Mucosa of descending colon (tissue), 3 donors: ENCODE measurements around the gene TECPR2. TPM values are rescaled to one million over a fixed set of nuclear protein-coding genes. Genes with fewer than 3 reads are reported as not detected.
"Not testable (repeated sequence)": the region's sequence is repeated elsewhere in the genome, so short reads cannot be mapped to it uniquely, and the experiment has no call there.

Experiments used
- ATAC-seq: fragments of 200-7000 bp; cut with Tn5 transposase; one replicate; pipeline ENCODE4 v1.9.1; 2020; ENCODE audit warnings: mild to moderate bottlenecking, moderate library complexity
- DNase-seq, 3 donors: peaks; one replicate each; pipeline ENCODE4 v3.0.0-alpha.2; 2020
- H3K36me3 ChIP-seq: fragments of 200-600 bp; one replicate; pipeline ENCODE4 v1.8.0; 2021; ENCODE audit warnings: low read depth, mild to moderate bottlenecking
- H3K4me1 ChIP-seq: fragments of 200-600 bp; one replicate; pipeline ENCODE4 v1.8.0; 2021; ENCODE audit warnings: low read depth, mild to moderate bottlenecking
- H3K4me3 ChIP-seq: fragments of 200-600 bp; one replicate; pipeline ENCODE4 v1.8.0; 2021; ENCODE audit warnings: mild to moderate bottlenecking
- H3K9me3 ChIP-seq: fragments of 200-600 bp; one replicate; pipeline ENCODE4 v1.8.0; 2021; ENCODE audit warnings: mild to moderate bottlenecking
- intact Hi-C, 2 donors: fragments of 100-400 bp; cut with DNase I in 1 of 2; cut with micrococcal nuclease in 1 of 2; formaldehyde crosslinking; loops; one replicate each; pipeline versions ENCODE4 v1.11.0 to v1.11.1; 2022; cut with DNase I, micrococcal nuclease
- total RNA-seq, 3 donors: library from RNA; stranded (reverse); fragmentation: NEBNext Ultra II Directional in 2 of 3; extraction: Animal tissue kit (Norgen Biotek cat#: 25700) in 2 of 3; gene quantifications; one replicate each; pipeline versions ENCODE4 v1.2.1 to v1.2.4, GENCODE V29; 2021 to 2023
- TF ChIP-seq, protein P1 (sequence below): fragments of 200-600 bp; IDR thresholded peaks from one replicate; pipeline ENCODE4 v1.8.0; 2022; ENCODE audit warnings: antibody characterized with exemption, mild to moderate bottlenecking
- donor health status: DM: no; HTN: no; CAD: no; lungs with moderate emphysema.
- donor health status: DM: no; HTN: no; CAD: no.
- donor health status: DM: no; HTN: yes; CAD: no.

TECPR2 gene
- total RNA-seq, 3 donors from 2014 or later = 11.2 to 33.5 (median 21.2) TPM

DNA sequence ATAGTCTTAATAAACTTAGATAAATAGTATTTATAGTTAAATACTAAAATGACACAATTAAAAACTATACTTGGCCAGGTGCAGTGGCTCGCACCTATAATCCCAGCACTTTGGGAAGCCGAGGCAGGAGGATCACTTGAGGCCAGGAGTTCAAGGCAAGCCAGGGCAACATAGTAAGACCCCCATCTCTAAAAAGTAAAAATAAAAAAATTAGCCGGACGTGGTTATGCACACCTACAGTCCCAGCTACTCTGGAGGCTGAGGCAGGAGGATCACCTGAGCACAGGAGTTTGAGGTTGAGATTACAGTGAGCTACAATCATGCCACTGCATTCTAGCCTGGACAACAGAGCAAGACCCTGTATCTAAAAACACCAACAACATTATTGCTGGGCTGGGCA is 16.1 kb upstream of the TECPR2 start:
- ATAC-seq = no peak

DNA sequence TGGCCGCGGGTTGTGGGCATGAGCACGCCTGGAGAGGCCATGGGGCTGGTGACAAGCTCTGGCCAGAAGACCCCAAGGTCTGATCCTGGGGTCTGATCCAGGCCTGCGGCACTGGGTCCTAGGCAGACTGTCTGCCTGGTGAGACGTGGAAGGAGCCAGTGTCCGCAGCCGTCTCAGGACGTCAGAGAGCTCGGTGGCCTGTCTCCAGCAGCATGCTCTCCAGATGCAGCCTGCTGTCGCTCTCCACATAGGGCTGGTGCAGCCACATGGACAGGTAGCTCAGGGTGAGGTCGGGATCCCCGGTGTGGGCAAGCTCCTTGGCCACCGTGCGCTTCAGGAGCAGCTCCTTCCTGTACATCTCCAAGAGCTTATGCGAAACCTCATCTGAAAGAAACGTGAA is 14.4 kb upstream of the TECPR2 start:
- TF ChIP-seq, protein P1, sequence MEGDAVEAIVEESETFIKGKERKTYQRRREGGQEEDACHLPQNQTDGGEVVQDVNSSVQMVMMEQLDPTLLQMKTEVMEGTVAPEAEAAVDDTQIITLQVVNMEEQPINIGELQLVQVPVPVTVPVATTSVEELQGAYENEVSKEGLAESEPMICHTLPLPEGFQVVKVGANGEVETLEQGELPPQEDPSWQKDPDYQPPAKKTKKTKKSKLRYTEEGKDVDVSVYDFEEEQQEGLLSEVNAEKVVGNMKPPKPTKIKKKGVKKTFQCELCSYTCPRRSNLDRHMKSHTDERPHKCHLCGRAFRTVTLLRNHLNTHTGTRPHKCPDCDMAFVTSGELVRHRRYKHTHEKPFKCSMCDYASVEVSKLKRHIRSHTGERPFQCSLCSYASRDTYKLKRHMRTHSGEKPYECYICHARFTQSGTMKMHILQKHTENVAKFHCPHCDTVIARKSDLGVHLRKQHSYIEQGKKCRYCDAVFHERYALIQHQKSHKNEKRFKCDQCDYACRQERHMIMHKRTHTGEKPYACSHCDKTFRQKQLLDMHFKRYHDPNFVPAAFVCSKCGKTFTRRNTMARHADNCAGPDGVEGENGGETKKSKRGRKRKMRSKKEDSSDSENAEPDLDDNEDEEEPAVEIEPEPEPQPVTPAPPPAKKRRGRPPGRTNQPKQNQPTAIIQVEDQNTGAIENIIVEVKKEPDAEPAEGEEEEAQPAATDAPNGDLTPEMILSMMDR = no peak
- no peak overlapping the region for H3K4me3 ChIP-seq
- H3K36me3 ChIP-seq = no peaks in the 10 kb centered on the region
- DNase-seq = no peak
- H3K4me1 ChIP-seq = no peaks in the 10 kb centered on the region
- no peak for ATAC-seq
- H3K9me3 ChIP-seq = no peaks in the 10 kb centered on the region
- intact Hi-C loops = no loop called here

More for the DNA sequence above, 16.1 kb upstream of the TECPR2 start:
- H3K9me3 ChIP-seq = no peaks in the 10 kb centered on the region
- DNase-seq = no peak
- TF ChIP-seq, protein P1 = no peak
- intact Hi-C loops = no loop called here
- H3K36me3 ChIP-seq = no peaks in the 10 kb centered on the region
- no peaks in the 10 kb centered on the region for H3K4me1 ChIP-seq
- no peak overlapping the region for H3K4me3 ChIP-seq

DNA sequence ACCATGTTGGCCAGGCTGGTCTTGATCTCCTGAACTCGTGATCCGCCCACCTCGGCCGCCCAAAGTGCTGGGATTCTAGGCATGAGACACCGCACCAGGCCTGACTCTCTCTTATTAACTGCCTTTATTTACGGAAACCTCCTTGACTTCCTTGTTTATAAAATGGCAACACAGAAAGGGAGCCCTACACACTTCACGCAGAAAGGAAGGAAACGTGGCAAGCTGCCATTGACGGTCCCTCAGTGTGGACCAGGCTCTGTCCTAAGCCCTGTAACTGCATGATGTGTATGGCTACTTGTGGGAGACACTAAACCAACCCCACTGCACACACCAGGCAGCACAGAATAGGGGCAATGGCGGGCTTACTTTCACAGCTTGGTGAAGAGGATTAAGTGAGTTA is 11.7 kb upstream of the TECPR2 start:
- no peak for DNase-seq
- intact Hi-C loops = no loop called here
- Histone ChIP-seq H3K9me3 (no peaks in the 10 kb centered on the region), H3K36me3 (no peaks in the 10 kb centered on the region), H3K4me1 (no peaks in the 10 kb centered on the region), H3K4me3 (no peak overlapping the region)
- TF ChIP-seq, protein P1 = no peak
- no peak for ATAC-seq

DNA sequence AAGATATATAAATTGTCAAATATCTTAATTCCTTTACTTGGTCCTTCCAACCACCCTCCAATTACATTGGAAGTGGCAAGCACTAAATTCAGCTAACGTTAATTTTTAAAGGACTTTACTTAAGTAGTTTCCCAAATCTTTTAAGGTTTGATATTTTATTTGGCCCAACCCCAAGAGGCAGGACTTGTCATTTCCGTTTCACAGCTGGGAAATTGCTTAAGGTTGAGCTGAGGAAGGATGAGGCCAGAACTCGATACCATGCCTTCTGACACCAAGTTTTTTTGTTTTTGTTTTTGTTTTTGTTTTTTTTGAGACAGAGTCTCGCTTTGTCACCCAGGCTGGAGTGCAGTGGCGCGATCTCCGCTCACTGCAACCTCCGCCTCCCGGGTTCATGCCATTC is 11.1 kb upstream of the TECPR2 start:
- DNase-seq, H3K4me1 ChIP-seq, H3K36me3 ChIP-seq, H3K4me3 ChIP-seq, H3K9me3 ChIP-seq, ATAC-seq, intact Hi-C loops: not testable (repeated sequence)

DNA sequence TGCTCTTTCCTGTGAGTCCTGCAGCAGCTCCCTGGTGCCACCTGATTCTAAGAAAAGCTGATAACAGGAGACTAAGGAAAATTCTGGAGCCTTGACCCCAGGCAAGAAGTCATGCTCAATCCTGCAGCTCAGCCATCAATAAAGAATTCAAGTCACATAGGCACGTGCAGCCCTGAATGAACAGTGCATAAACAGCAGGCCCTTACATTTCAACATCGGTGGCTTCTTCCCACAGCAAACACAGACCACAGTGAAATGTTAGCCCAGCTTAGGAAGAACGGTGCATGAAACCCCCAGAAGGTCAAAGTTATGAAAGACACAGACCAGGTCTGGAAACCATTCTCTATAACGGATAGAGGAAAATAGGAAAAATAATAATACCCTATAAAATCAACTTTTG is 10.5 kb upstream of the TECPR2 start:
- no peak overlapping the region for H3K4me3 ChIP-seq
- DNase-seq (no peak), ATAC-seq (no peak)
- TF ChIP-seq, protein P1 = no peak
- intact Hi-C loops = no loop called here
- no peaks in the 10 kb centered on the region for H3K9me3 ChIP-seq
- H3K4me1 ChIP-seq = no peaks in the 10 kb centered on the region
- no peaks in the 10 kb centered on the region for H3K36me3 ChIP-seq

DNA sequence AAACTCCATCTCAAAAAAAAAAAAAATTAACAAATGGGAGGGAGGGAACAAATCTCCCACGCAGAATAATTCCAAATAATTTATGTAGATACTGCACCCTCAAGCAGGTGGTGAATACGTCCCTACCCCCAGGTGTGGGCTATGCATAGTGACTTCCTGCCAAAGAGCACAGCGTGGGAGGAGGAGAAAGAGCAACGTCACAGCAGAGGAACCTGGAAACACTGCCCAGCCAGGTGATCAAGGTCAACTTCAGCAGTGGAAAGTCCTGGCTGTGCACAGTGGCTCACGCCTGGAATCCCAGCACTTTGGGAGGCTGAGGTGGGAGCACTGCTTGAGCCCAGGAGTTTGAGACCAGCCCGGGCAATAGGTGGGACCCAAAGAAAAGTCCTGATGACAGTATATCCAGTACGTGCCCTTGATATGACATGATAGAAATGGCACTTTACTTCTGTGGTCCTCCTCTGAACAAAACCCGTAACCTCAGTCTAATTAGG is 9.6 kb upstream of the TECPR2 start:
- Histone ChIP-seq H3K4me3 (no peak overlapping the region), H3K36me3 (no peaks in the 10 kb centered on the region), H3K9me3 (no peaks in the 10 kb centered on the region), H3K4me1 (no peaks in the 10 kb centered on the region)
- ATAC-seq (no peak), DNase-seq (no peak)
- TF ChIP-seq, protein P1 = no peak
- intact Hi-C loops = no loop called here
